ENCODE measurements around the gene PISD. TPM values are rescaled to one million over a fixed set of nuclear protein-coding genes. Genes with fewer than 3 reads are reported as not detected.

Gene PISD
- total RNA-seq, 2 donors from 2014 or later: 39.1 to 43.4 TPM

GRCh38 chr22:31612891-31613285 is 49.1 kb downstream of the PISD start:
- Mint-ChIP-seq H3K27me3 (ENCODE audit: insufficient read depth) (no peaks in the 10 kb centered on the region), H3K27ac (no peak overlapping the region), H3K9me3 (no peaks in the 10 kb centered on the region), H3K36me3 (ENCODE audit: low read depth) (peaks cover 10% of the 10 kb centered on the region), H3K4me3 (no peak overlapping the region), H3K4me1 (no peaks in the 10 kb centered on the region)
- 91 to 100% methylated on average over 1 to 12 of the region's 12 CpGs for WGBS, 2 experiments (ENCODE audit: insufficient coverage in 1 of 2, insufficient read length in 1 of 2)
- Histone ChIP-seq H3K9me3 (ENCODE audit: control insufficient read depth, low read length) (no peaks in the 10 kb centered on the region), H3K9ac (ENCODE audit: extremely low read depth, low read length, poor library complexity, severe bottlenecking) (no peak overlapping the region), H3K27ac (ENCODE audit: low read depth, low read length) (no peak overlapping the region), H3K27me3 (ENCODE audit: control insufficient read depth, insufficient read depth, low read length, poor library complexity, severe bottlenecking) (no peaks in the 10 kb centered on the region), H3K36me3 (ENCODE audit: control insufficient read depth, insufficient read depth, low read length) (peaks cover 3% of the 10 kb centered on the region), H3K4me1 (ENCODE audit: control insufficient read depth, insufficient read depth, low read length) (no peaks in the 10 kb centered on the region), H3K4me3 (ENCODE audit: low read length) (no peak overlapping the region)
- DNase-seq: peak; percentile 48
- TF ChIP-seq, protein P1, sequence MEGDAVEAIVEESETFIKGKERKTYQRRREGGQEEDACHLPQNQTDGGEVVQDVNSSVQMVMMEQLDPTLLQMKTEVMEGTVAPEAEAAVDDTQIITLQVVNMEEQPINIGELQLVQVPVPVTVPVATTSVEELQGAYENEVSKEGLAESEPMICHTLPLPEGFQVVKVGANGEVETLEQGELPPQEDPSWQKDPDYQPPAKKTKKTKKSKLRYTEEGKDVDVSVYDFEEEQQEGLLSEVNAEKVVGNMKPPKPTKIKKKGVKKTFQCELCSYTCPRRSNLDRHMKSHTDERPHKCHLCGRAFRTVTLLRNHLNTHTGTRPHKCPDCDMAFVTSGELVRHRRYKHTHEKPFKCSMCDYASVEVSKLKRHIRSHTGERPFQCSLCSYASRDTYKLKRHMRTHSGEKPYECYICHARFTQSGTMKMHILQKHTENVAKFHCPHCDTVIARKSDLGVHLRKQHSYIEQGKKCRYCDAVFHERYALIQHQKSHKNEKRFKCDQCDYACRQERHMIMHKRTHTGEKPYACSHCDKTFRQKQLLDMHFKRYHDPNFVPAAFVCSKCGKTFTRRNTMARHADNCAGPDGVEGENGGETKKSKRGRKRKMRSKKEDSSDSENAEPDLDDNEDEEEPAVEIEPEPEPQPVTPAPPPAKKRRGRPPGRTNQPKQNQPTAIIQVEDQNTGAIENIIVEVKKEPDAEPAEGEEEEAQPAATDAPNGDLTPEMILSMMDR (conservative IDR thresholded peaks at IDR 0.05): no peak

DNA sequence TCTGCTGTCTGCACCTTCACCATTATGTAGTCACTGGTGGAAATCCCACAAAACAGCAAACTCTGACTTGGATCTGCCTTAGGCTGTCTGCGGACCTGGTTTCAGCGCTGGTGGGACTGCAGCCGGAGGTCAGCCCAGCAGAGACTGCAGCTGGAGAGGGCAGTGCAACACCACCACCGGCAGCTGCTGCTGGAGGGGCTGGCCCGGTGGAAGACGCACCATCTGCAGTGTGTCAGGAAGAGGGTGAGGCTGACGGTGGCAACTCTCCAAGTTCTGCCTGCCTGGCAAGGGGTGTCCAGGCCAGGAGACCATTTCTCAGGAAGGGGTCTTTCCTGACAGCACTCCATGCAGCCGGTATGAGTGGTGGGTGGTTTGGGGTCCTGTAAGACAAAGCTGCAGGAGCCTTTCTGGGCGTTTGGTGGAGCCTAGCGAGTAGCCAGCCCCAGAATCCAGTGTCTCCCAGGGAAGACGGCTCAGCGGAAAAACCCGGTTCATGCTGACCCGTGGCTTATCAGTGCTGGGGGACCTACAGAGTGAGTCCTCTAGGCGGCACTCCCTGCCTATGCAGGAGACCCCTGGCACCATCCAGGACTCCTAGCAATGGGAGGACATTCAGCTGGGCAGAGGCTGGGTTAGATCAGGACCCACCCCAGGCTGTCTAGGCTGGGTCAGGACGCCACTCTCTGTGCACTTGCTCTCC is 50.8 kb downstream of the PISD start:
- H3K9ac ChIP-seq (ENCODE audit: extremely low read depth, low read length, poor library complexity, severe bottlenecking): no peak overlapping the region
- peaks cover 2% of the 10 kb centered on the region for H3K36me3 Mint-ChIP-seq (ENCODE audit: low read depth)
- no peaks in the 10 kb centered on the region for H3K36me3 ChIP-seq (ENCODE audit: control insufficient read depth, insufficient read depth, low read length)
- peak; percentile 53 for DNase-seq
- H3K27ac ChIP-seq (ENCODE audit: low read depth, low read length): no peak overlapping the region
- H3K9me3 Mint-ChIP-seq: no peaks in the 10 kb centered on the region
- H3K4me3 Mint-ChIP-seq: no peak overlapping the region
- no peaks in the 10 kb centered on the region for H3K27me3 ChIP-seq (ENCODE audit: control insufficient read depth, insufficient read depth, low read length, poor library complexity, severe bottlenecking)
- H3K27me3 Mint-ChIP-seq (ENCODE audit: insufficient read depth): no peaks in the 10 kb centered on the region
- TF ChIP-seq, protein P1 (conservative IDR thresholded peaks at IDR 0.05): peak; percentile 12
- no peaks in the 10 kb centered on the region for H3K4me1 Mint-ChIP-seq
- H3K9me3 ChIP-seq (ENCODE audit: control insufficient read depth, low read length): no peaks in the 10 kb centered on the region
- WGBS, 2 experiments (ENCODE audit: insufficient coverage in 1 of 2, insufficient read length in 1 of 2): 90% methylated on average over 14 to 16 of the region's 16 CpGs
- H3K4me1 ChIP-seq (ENCODE audit: control insufficient read depth, insufficient read depth, low read length): no peaks in the 10 kb centered on the region
- H3K4me3 ChIP-seq (ENCODE audit: low read length): no peak overlapping the region
- no peak overlapping the region for H3K27ac Mint-ChIP-seq

DNA sequence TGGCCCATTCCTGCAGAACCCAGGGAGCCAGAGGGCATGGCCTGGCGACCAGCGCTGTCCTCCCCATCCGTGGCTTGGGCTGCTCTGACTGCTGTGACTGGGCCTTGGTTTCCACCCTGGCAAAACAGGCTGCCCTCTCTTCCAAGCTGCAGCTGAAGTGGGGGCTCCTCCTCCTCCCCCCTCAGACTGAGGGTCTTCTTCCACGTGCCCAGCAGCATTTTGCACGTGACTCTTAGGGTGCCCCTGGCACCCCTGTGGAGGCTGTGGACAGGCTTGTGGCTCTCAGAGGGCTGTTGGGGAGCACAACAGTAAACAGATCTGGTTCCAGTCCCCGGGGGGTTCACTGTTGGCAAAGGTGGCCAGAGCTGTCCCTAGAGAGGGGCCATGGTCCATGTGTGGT is 51.4 kb downstream of the PISD start:
- H3K27me3 ChIP-seq (ENCODE audit: control insufficient read depth, insufficient read depth, low read length, poor library complexity, severe bottlenecking): no peaks in the 10 kb centered on the region
- H3K36me3 Mint-ChIP-seq (ENCODE audit: low read depth): peaks cover 2% of the 10 kb centered on the region
- WGBS, 2 experiments (ENCODE audit: insufficient coverage in 1 of 2, insufficient read length in 1 of 2): 84 to 94% methylated on average over 4 to 6 of the region's 6 CpGs

More for the DNA sequence above, 51.4 kb downstream of the PISD start:
- Histone ChIP-seq H3K9me3 (ENCODE audit: control insufficient read depth, low read length) (no peaks in the 10 kb centered on the region), H3K9ac (ENCODE audit: extremely low read depth, low read length, poor library complexity, severe bottlenecking) (no peak overlapping the region), H3K4me1 (ENCODE audit: control insufficient read depth, insufficient read depth, low read length) (no peaks in the 10 kb centered on the region), H3K4me3 (ENCODE audit: low read length) (no peak overlapping the region), H3K36me3 (ENCODE audit: control insufficient read depth, insufficient read depth, low read length) (no peaks in the 10 kb centered on the region), H3K27ac (ENCODE audit: low read depth, low read length) (no peak overlapping the region)
- TF ChIP-seq, protein P1 (conservative IDR thresholded peaks at IDR 0.05): no peak
- no peak overlapping the region for H3K27ac Mint-ChIP-seq
- DNase-seq: no peak
- H3K27me3 Mint-ChIP-seq (ENCODE audit: insufficient read depth): no peaks in the 10 kb centered on the region
- no peaks in the 10 kb centered on the region for H3K4me1 Mint-ChIP-seq
- no peak overlapping the region for H3K4me3 Mint-ChIP-seq
- H3K9me3 Mint-ChIP-seq: no peaks in the 10 kb centered on the region
